Choroid plexus epithelial cell (primary cell): Measurements from ENCODE around the gene F10.

Experiments used
- DNase-seq: peaks from one replicate; pipeline ENCODE4 v3.0.0-alpha.2; 2010; ENCODE audit warnings: low read depth
- H3K4me3 ChIP-seq: 2 replicates; pipeline ENCODE4 v1.5.1; 2011; ENCODE audit warnings: low read depth, mild to moderate bottlenecking, control low read depth, low read length, moderate library complexity
- TF ChIP-seq, protein P1 (sequence below): conservative IDR thresholded peaks from 2 replicates; pipeline ENCODE4 v1.5.1; 2011; ENCODE audit warnings: low read depth, mild to moderate bottlenecking, control low read depth, inconsistent platforms, low read length, moderate library complexity

Gene F10

DNA sequence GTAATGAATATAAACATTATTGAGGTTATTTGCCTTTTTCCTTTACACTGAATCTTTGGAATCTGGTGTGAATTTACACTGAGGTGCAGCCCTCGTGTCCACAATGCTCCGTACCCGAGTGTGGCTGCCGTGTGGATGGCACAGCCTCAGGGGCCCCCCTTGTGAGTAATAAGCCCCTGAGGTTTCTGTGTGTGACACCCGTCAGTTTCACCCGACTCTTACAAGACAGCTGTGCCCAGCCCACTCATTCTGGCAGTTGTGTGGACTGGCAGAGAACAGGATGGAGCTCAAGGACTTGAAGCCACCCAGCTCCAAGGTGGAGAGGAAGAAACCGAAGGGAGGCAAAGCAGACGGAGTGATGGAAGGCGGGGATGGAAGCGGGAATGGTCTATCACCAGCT is 43.7 kb downstream of the F10 start:
- TF ChIP-seq, protein P1, sequence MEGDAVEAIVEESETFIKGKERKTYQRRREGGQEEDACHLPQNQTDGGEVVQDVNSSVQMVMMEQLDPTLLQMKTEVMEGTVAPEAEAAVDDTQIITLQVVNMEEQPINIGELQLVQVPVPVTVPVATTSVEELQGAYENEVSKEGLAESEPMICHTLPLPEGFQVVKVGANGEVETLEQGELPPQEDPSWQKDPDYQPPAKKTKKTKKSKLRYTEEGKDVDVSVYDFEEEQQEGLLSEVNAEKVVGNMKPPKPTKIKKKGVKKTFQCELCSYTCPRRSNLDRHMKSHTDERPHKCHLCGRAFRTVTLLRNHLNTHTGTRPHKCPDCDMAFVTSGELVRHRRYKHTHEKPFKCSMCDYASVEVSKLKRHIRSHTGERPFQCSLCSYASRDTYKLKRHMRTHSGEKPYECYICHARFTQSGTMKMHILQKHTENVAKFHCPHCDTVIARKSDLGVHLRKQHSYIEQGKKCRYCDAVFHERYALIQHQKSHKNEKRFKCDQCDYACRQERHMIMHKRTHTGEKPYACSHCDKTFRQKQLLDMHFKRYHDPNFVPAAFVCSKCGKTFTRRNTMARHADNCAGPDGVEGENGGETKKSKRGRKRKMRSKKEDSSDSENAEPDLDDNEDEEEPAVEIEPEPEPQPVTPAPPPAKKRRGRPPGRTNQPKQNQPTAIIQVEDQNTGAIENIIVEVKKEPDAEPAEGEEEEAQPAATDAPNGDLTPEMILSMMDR = no peak
- no peak for DNase-seq
- no peak overlapping the region for H3K4me3 ChIP-seq

DNA sequence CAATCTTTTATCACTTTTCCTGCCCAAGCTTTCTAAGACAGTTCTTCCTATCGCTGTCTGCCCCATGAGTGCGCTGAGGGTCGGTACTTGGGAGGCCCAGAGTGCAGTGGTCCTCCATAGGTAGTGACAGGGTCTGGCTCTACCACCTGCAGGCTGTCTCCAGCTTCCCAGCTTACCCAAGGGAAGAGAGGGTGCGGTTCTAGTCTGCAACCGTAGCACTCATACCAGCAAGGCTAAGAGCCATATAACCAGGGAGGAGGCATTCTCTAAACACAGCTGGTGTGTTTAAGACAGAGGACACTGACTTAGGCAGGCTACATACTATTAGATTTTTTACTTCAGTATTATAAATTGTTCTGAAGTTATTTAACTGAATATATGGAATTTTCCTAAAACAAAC is 44.1 kb downstream of the F10 start:
- TF ChIP-seq, protein P1 = no peak
- no peak for DNase-seq

DNA sequence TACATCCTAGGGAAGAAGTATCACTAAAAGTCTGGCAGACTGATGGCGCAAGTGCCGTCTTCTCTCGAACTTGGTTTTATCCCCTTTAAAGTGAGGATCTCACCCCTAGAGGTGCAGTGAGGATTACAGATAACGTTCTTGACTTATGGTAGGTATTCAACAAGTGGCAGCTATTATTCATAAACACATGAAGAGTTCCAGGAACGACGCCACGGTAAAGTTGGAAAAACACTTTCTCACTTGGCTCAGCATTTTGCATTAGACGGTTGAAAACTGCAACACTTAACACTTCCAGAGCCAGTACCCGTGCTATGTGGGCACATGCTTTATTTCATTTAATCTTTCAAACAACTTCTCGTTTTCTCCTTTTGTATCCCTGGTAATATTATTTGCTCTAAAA is 44.6 kb downstream of the F10 start:
- no peak overlapping the region for H3K4me3 ChIP-seq
- TF ChIP-seq, protein P1 = no peak
- no peak for DNase-seq

More for the DNA sequence above, 44.1 kb downstream of the F10 start:
- H3K4me3 ChIP-seq = no peak overlapping the region

DNA sequence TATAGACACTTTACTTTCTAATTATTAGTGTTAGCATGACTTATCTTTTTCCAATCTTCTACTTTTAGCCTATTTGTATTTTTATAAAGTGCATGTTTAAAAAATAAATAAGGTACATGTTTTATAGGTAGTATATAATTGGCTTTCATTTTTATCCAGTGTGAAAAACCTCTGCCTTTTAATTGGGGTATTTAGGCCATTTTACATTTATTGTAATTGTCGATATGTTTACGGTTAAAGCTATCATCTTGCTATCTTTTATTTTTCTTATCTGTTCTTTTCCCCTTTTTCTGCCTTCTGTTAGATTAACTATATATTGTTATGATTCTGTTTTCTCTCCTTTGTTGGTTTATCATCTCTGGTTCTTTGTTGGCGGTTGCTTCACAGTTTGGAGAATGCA is 45.0 kb downstream of the F10 start:
- no peak for DNase-seq
- no peak overlapping the region for H3K4me3 ChIP-seq
- TF ChIP-seq, protein P1 = no peak

DNA sequence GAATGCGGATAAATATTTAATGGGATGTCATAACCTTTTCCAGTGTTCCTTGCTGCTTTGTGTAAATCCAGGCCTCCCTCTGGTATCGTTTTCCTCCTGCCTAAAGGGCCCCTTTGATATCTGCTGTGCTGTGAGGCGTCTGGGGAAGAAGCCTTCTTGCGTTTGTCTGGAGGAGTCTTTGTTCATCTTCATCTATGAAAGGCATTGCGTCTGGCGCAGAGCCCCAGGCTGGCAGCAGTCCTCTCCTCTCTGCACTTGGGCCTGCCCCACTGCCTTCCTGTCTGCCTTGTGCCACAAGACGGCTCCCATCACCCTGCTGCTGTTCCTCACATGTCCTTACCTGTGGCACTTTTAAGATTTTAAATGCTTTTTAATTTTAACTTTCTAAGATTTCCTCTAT is 45.6 kb downstream of the F10 start:
- TF ChIP-seq, protein P1 = no peak
- H3K4me3 ChIP-seq = no peak overlapping the region
- DNase-seq = no peak

DNA sequence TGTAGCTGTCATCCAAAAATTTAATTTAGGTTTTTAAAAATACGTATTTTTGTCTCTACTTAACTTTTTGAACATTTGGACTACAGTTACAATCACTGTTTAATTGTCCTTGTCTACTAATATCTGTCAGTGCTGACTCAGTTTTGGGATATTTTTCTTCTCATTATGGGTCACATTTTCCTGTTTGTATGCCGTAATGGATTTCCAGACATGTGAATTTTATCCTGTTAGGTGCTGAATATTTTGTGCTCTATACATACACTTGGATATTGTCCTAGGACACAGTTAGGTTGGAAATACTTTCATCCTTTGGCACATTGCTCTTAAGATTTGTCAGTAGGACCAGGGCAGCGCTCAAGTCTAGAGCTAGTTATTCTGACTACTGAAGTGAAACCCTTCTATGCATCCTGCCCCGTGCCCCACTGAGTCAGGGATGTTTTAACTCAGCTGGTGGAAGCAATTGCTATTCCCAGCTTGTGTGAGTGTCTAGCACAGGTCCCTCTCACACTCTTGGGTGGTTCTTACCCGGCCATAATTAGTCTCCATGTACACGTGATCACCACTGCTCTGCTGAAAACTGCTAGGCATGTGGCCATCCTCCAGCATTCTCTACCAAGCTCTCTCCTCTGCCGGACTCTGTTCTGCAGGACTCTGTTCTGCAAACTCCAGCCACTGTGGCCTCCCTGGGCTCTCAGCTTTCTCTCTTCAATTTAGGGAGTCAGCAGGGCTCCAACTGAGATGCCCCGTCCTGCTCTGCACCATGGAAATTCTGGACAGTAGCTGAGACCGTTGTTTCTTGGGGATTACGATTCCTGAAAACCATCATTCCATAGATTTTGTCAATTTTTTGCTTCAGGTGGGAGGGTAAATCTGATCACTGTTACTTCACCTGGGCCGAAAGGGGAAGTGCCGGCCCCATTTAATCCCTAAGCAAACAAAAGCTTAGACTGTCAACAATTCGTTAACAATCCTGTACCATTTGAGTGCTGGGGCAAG is 47.0 kb downstream of the F10 start:
- H3K4me3 ChIP-seq = no peak overlapping the region
- TF ChIP-seq, protein P1 = no peak
- no peak for DNase-seq

DNA sequence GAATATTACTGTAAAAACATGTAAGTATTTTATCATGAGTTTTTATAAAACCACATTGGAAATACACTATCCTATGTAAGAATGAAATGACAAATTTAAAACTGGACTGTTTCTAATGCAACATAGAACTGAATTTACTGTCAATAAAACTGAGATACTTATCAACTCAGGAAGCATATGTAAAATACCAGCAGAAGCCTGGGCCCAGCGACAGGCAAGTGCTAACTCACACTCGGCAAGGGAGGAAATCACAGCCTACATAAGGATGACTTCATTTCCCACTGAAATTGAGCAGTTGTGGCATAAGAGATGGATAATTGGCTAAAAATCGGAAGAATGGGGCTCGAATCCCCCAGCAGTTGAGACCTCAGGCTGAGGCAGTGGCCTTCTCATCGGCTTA is 47.9 kb downstream of the F10 start:
- no peak for DNase-seq
- TF ChIP-seq, protein P1 = no peak
- H3K4me3 ChIP-seq = no peak overlapping the region
